Stimulated activated naive B cell treated with anti-CD40 and anti-IgM and Interleukin-4, amounts not matched to agents 10 μg/mL and 1 μg/mL and 100 μg/mL, for 72 hours (primary cell): ENCODE data around the gene PRKACA.
"Not testable (repeated sequence)": the region's sequence is repeated elsewhere in the genome, so short reads cannot be mapped to it uniquely, and the experiment has no call there.

Experiments
- ATAC-seq, 2 donors: fragments of 150-1000 bp; cut with Tn5 transposase; replicated peaks; 2 replicates each; pipeline ENCODE4 v1.10.0; 2021; ENCODE audit warnings: moderate library complexity in 1 of 2
- DNase-seq: peaks from one replicate; pipeline ENCODE4 v3.0.0; 2021
- H3K27ac Mint-ChIP-seq: one replicate; pipeline ENCODE4 v1.8.0; 2022; ENCODE audit warnings: mild to moderate bottlenecking, mixed read lengths
- H3K27me3 Mint-ChIP-seq, 2 donors: one replicate each; pipeline ENCODE4 v1.8.0; 2022; ENCODE audit warnings: mixed read lengths in 2 of 2
- H3K36me3 Mint-ChIP-seq, 2 donors: one replicate each; pipeline ENCODE4 v1.8.0; 2022; ENCODE audit warnings: mixed read lengths in 2 of 2, mild to moderate bottlenecking in 1 of 2
- H3K4me1 Mint-ChIP-seq, 2 donors: one replicate each; pipeline ENCODE4 v1.8.0; 2022; ENCODE audit warnings: mixed read lengths in 2 of 2, mild to moderate bottlenecking in 1 of 2
- H3K4me3 Mint-ChIP-seq, 2 donors: one replicate each; pipeline ENCODE4 v1.8.0; 2022; ENCODE audit warnings: mild to moderate bottlenecking in 2 of 2, mixed read lengths in 2 of 2, moderate library complexity in 1 of 2
- H3K9me3 Mint-ChIP-seq, 2 donors: one replicate each; pipeline ENCODE4 v1.8.0; 2022; ENCODE audit warnings: mixed read lengths in 2 of 2, mild to moderate bottlenecking in 1 of 2

The PRKACA gene

GRCh38 chr19:14155371-14155770 is 37.8 kb upstream of the PRKACA start:
- Mint-ChIP-seq H3K27ac (no peak overlapping the region), H3K27me3 (no peaks in the 10 kb centered on the region), H3K36me3 (peaks cover 8 to 18% of the 10 kb centered on the region in 2 donors), H3K4me1 (no peaks in the 10 kb centered on the region), H3K9me3 (no peaks in the 10 kb centered on the region), H3K4me3 (no peak overlapping the region)
- DNase-seq (no peak), ATAC-seq (no peak)

GRCh38 chr19:14152713-14153112 is 35.2 kb upstream of the PRKACA start:
- peaks cover 15 to 26% of the 10 kb centered on the region in 2 donors for H3K4me1 Mint-ChIP-seq
- H3K27me3 Mint-ChIP-seq: no peaks in the 10 kb centered on the region
- no peak overlapping the region for H3K27ac Mint-ChIP-seq

DNA sequence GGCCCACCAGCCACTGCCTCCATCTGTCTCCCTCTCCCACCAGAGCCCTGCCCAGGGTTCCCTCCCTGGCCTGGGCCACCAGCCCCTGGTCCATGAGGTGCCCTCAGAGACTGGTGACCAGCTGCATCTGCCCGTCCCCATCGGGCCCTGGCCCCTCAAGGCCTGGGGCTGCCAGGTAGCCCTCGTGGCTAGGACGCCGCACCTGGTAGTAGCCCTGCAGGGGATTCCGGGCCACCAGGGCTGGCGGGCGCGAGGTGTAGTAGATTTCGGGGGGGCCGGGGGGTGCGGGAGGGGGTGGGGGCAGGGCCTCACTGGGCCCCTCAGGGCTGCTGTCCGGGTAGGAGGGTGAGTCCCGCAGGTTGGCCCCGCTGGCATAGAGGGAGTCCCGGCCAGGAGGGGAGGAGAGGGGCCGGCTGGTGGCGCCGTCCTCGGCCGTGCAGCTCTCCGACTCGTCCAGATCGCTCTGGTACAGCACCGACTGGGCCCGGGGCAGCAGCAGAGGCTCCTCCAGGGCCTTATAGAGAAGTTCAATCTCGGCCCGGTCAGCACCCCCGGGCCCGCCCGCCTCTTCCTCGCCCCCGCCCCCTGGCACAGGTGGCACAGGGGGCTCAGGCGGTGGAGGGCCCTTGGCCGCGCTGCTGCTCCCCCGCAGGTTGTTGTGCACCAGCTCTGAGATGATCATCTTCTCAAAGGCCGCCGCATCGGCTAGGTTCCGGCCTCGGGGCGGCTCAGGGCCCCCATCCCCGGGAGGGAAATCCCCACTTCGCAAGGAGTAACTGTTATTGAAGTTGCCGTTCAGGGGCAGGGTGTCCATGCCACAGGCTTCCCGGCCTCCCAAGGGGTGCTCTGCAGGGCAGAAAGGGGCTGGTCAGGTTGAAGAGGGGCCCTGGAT is 33.5 kb upstream of the PRKACA start:
- Mint-ChIP-seq H3K9me3 (no peaks in the 10 kb centered on the region), H3K4me1 (peaks cover 15 to 40% of the 10 kb centered on the region in 2 donors), H3K27ac (no peak overlapping the region), H3K27me3 (no peaks in the 10 kb centered on the region), H3K4me3 (no peak overlapping the region), H3K36me3 (peaks cover 3 to 6% of the 10 kb centered on the region in 2 donors)
- no peak for ATAC-seq
- DNase-seq: no peak

More at GRCh38 chr19:14152713-14153112, 35.2 kb upstream of the PRKACA start:
- no peak for DNase-seq
- Mint-ChIP-seq H3K36me3 (peaks cover 7 to 10% of the 10 kb centered on the region in 2 donors), H3K4me3 (no peak overlapping the region), H3K9me3 (no peaks in the 10 kb centered on the region)
- no peak for ATAC-seq

DNA sequence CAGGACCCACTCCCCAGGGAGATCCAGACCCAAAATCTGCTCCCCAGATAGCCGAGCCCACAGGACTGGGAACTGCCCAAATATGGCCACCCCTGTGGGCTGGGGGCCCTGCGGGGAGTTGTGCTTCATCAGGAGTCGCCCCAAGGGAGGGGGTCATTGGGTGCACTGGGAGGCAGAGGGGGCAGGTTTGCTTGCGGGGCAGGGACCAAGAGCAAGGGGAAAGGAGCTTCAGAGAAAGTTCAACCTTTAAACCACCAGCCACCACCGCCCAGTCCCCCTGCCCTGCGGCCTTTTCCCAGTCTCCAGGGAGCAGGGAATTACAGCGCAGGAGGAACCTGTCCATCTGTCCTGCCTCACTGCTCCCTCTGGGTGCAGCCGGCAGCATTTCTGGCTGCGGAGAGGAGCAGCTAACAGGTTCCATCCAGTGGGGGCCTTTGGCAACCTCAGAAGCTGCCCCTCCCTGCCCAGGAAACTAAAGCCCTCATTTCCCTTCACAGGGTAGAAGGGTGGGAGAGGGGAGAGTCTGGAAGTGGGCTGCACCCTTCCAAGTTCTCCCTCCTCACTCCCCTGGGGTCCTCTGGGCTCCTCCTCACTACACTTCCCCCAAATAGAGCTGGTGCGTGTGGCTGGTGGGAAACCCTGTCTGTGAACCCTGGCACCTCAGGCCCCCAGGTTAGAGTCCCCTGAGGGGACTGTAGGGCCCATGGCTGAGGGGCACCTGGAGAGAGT is 32.6 kb upstream of the PRKACA start:
- no peak for ATAC-seq
- no peak for DNase-seq
- H3K4me1 Mint-ChIP-seq: peaks cover 18 to 40% of the 10 kb centered on the region in 2 donors
- H3K4me3 Mint-ChIP-seq: peak overlapping the region; percentile 71 to 73
- no peaks in the 10 kb centered on the region for H3K27me3 Mint-ChIP-seq
- peak overlapping the region; percentile 42 for H3K27ac Mint-ChIP-seq
- no peaks in the 10 kb centered on the region for H3K9me3 Mint-ChIP-seq
- H3K36me3 Mint-ChIP-seq: peaks cover 4 to 6% of the 10 kb centered on the region in 2 donors

GRCh38 chr19:14149509-14149994 is 32.0 kb upstream of the PRKACA start:
- Mint-ChIP-seq H3K4me3 (peak overlapping the region; percentile 71 to 73), H3K36me3 (peaks cover 2 to 4% of the 10 kb centered on the region in 2 donors), H3K27me3 (no peaks in the 10 kb centered on the region), H3K9me3 (no peaks in the 10 kb centered on the region), H3K4me1 (peaks cover 19 to 40% of the 10 kb centered on the region in 2 donors), H3K27ac (peak overlapping the region; percentile 85)
- peak; percentile 67 to 73 for ATAC-seq
- DNase-seq: no peak

DNA sequence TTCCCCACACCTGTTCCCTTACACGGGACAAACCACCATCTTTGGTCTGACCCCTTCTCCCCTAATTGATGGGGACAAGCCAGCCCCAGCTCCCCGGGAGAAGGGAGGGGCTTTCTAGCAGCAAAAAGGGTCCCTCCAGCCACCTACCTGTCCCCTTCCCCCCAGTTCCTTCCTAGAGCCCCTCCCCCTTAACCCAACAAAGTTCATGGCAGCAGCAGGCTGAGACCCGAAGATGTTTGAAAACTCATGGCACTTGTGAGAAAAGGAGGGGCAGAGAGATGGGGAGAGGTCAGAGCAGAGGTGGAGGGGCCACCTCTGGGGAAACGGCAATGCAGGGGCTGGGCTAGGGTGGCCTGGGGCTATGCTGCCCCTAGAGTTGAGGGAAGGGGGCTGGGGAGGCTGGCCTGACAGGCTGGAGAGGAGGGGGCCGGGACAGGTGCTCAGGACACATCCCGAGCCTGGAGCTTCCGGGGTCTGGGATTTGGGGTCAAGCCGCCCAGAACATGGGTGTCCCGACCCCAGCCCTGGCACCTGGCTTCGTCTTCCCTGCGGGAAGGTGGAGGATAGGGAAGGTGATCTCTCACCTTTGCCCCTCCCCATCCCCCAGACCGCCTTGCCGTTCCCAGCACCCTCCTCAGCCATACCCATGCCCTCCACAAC is 31.3 kb upstream of the PRKACA start:
- ATAC-seq (no peak), DNase-seq (no peak)
- Mint-ChIP-seq H3K27ac (peak overlapping the region; percentile 85), H3K27me3 (no peaks in the 10 kb centered on the region), H3K4me1 (peaks cover 19 to 40% of the 10 kb centered on the region in 2 donors), H3K4me3 (peak overlapping the region; percentile 71 to 73), H3K36me3 (peaks cover 2 to 4% of the 10 kb centered on the region in 2 donors), H3K9me3 (no peaks in the 10 kb centered on the region)

DNA sequence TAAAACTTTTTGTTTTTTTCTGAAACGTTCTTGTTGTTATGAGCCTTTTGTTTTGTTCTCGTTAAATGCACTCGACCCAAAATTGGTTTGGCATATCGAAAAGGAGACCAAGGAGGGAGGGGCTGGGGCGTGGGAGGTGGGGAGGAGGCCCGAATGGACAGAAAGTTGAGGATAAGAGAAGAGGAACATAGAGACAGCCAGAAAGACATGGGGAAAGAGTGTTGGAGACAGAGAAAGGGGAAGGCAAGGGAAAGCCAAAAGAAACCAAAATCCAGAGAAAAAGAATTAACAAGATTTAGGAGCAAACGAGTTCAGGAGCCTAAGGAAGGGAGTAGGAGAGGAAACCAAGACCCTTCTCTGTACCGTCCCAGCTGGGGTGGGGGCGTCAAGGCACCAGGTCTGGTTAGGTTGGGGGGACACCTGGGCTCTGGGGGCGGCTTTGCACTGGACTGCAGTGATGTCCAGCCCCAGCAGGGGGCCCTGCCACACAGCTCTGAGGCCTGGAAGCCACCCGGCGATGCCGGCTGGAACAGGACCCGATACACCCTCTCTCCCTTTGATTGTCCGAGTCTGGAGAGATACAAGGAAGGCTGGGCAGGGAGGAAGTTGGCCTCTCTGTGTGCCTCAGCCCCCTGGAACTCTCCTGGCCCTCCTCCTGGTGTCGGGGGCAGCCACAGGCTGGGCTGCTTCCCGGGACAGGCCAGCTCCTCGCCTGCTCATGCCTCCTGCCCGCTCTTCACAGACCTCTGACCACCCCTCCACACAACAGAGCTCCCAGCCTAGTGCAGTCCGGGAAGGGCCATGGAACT is 30.4 kb upstream of the PRKACA start:
- Mint-ChIP-seq H3K36me3 (peaks cover 2 to 4% of the 10 kb centered on the region in 2 donors), H3K27ac (peak overlapping the region; percentile 79), H3K9me3 (no peaks in the 10 kb centered on the region), H3K27me3 (no peaks in the 10 kb centered on the region), H3K4me1 (peaks cover 19 to 40% of the 10 kb centered on the region in 2 donors), H3K4me3 (peak overlapping the region; percentile 20 to 22)
- ATAC-seq (peak; percentile 83), DNase-seq (peak; percentile 30)

DNA sequence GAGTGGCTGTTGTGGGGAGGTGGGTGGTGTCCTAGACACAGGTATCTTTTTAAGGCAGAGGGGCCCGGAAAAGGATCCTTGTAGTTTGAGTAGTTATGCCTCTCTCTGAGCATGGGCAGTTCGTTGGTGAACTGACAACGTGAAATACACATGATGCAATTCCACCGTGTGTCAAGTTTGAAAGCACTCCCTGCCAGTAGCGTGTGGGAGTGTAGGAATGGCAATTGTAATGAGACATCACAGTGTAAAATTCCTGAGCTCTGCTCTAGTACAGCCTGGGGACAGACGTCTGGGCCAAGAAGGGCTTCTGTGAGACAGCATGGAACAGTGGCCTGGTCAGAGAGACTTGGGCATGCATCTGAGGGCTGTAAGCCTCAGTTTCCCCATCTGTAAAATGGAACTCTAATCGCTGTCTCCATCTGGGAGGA is 29.2 kb upstream of the PRKACA start:
- H3K27ac Mint-ChIP-seq: no peak overlapping the region
- H3K36me3 Mint-ChIP-seq: peaks cover 2 to 4% of the 10 kb centered on the region in 2 donors
- H3K27me3 Mint-ChIP-seq: no peaks in the 10 kb centered on the region
- no peak overlapping the region for H3K4me3 Mint-ChIP-seq
- H3K4me1 Mint-ChIP-seq: peaks cover 19 to 40% of the 10 kb centered on the region in 2 donors
- no peak for ATAC-seq
- no peaks in the 10 kb centered on the region for H3K9me3 Mint-ChIP-seq
- no peak for DNase-seq

DNA sequence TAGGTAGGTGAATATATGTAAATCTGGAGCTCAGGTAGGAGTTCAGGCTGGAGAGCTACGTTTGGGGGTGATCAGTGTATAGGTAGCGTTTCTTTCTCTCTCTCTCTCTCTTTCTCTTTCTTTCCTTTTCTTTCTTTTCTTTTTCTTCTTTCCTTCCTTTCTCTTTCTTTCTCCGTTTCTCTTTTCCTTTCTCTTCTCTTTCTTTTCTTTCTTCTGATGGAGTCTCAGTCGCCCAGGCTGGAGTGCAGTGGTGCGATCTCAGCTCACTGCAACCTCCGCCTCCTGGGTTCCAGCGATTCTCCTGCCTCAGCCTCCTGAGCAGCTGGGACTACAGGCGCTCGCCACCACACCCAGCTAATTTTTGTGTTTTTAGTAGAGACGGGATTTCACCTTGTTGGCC is 28.6 kb upstream of the PRKACA start:
- not testable (repeated sequence) for ATAC-seq, H3K36me3 Mint-ChIP-seq, H3K9me3 Mint-ChIP-seq, H3K27me3 Mint-ChIP-seq, H3K4me3 Mint-ChIP-seq, H3K27ac Mint-ChIP-seq, DNase-seq
- peaks cover 19 to 40% of the 10 kb centered on the region in 2 donors for H3K4me1 Mint-ChIP-seq

- Mint-ChIP-seq H3K27ac (no peak overlapping the region), H3K27me3 (no peaks in the 10 kb centered on the region), H3K4me3 (no peak overlapping the region), H3K36me3 (peaks cover 2 to 4% of the 10 kb centered on the region in 2 donors), H3K9me3 (no peaks in the 10 kb centered on the region), H3K4me1 (peaks cover 19 to 40% of the 10 kb centered on the region in 2 donors)
- DNase-seq (no peak), ATAC-seq (no peak)
These were observed 27.8 kb upstream of the PRKACA start for GRCh38 chr19:14145381-14145780.

- Mint-ChIP-seq H3K4me3 (no peak overlapping the region), H3K9me3 (no peaks in the 10 kb centered on the region), H3K27me3 (no peaks in the 10 kb centered on the region), H3K4me1 (peaks cover 14 to 26% of the 10 kb centered on the region in 2 donors), H3K27ac (no peak overlapping the region), H3K36me3 (peaks cover 6 to 10% of the 10 kb centered on the region in 2 donors)
- no peak for ATAC-seq
- no peak for DNase-seq
These were observed 25.0 kb upstream of the PRKACA start for GRCh38 chr19:14142262-14143190.

GRCh38 chr19:14141041-14141440 is 23.5 kb upstream of the PRKACA start:
- Mint-ChIP-seq H3K4me1 (peaks cover 14% of the 10 kb centered on the region in 2 donors), H3K27ac (no peak overlapping the region), H3K4me3 (no peak overlapping the region), H3K27me3 (no peaks in the 10 kb centered on the region), H3K9me3 (no peaks in the 10 kb centered on the region), H3K36me3 (peaks cover 5 to 10% of the 10 kb centered on the region in 2 donors)
- ATAC-seq (no peak), DNase-seq (no peak)
